Measurements from ENCODE around the gene BDH1. TPM values are rescaled to one million over a fixed set of nuclear protein-coding genes. Genes with fewer than 3 reads are reported as not detected.

BDH1 gene
- total and polyA plus RNA-seq, 2 of the 13 experiments (the other 11 are each of a cell fraction or from before 2014, with no cell fraction given): 21.2 to 71.9 TPM

- TF ChIP-seq NFYC (CRISPR knock-in tag; IDR thresholded peaks at IDR 0.05): no peak
- TF ChIP-seq ZNF501 (CRISPR knock-in tag; IDR thresholded peaks at IDR 0.05): no peak
- 0 out of 2 replicates have a peak, but pooled peaks have one; percentile 3 for TF ChIP-seq TGIF2 (CRISPR knock-in tag; IDR thresholded peaks at IDR 0.05)
- peak; percentile 83 for TF ChIP-seq ZNF503 (CRISPR knock-in tag; IDR thresholded peaks at IDR 0.05)
- 0 out of 2 replicates have a peak, but pooled peaks have one; percentile 11 for TF ChIP-seq MYPOP (CRISPR knock-in tag; IDR thresholded peaks at IDR 0.05)
- no peak for TF ChIP-seq MAF1 (CRISPR knock-in tag; IDR thresholded peaks at IDR 0.05; ENCODE audit: borderline replicate concordance)
- peak; percentile 47; the same call in 1 of the 2 replicates for TF ChIP-seq MLX (CRISPR knock-in tag; IDR thresholded peaks at IDR 0.05)
- TF ChIP-seq FOXK1 (CRISPR knock-in tag; IDR thresholded peaks at IDR 0.05; ENCODE audit: borderline replicate concordance, low read depth): peak; percentile 26; the same call in 1 of the 2 replicates
- no peak for TF ChIP-seq IKZF1 (IDR thresholded peaks at IDR 0.05)
- TF ChIP-seq TCF7L2 (IDR thresholded peaks at IDR 0.05; ENCODE audit: low read depth, low read length): peak; percentile 45; the same call in 1 of the 2 replicates
- peak; percentile 46 for TF ChIP-seq CBX1 (IDR thresholded peaks at IDR 0.05; ENCODE audit: low read depth)
- TF ChIP-seq ZNF34 (CRISPR knock-in tag; IDR thresholded peaks at IDR 0.05; ENCODE audit: borderline replicate concordance): 0 out of 2 replicates have a peak, but pooled peaks have one; percentile 44
- TF ChIP-seq MZF1 (CRISPR knock-in tag; IDR thresholded peaks at IDR 0.05; ENCODE audit: borderline replicate concordance): no peak
- peak; percentile 91 for TF ChIP-seq ISL2 (CRISPR knock-in tag; IDR thresholded peaks at IDR 0.05)
- TF ChIP-seq NR2F2 (IDR thresholded peaks at IDR 0.05; ENCODE audit: borderline replicate concordance, low read depth): peak; percentile 95
- no peak for TF ChIP-seq ZC3H4 (CRISPR knock-in tag; IDR thresholded peaks at IDR 0.05; ENCODE audit: borderline replicate concordance)
- TF ChIP-seq SKI (IDR thresholded peaks at IDR 0.05; ENCODE audit: partially characterized antibody): peak; percentile 71
- TF ChIP-seq PATZ1 (CRISPR knock-in tag; IDR thresholded peaks at IDR 0.05): peak; percentile 77
- peak; percentile 44; the same call in 1 of the 2 replicates for TF ChIP-seq ZZZ3 (CRISPR knock-in tag; IDR thresholded peaks at IDR 0.05; ENCODE audit: borderline replicate concordance)
- 0 out of 2 replicates have a peak, but pooled peaks have one; percentile 12 for TF ChIP-seq KDM6A (CRISPR knock-in tag; IDR thresholded peaks at IDR 0.05; ENCODE audit: low read depth)
- 0 out of 2 replicates have a peak, but pooled peaks have one; percentile 17 for TF ChIP-seq ARID3A (IDR thresholded peaks at IDR 0.05; ENCODE audit: low read depth, low read length)
- TF ChIP-seq RXRA (CRISPR knock-in tag; IDR thresholded peaks at IDR 0.05): peak; percentile 93; the same call in 1 of the 2 replicates
- TF ChIP-seq KDM1A (CRISPR knock-in tag; IDR thresholded peaks at IDR 0.05): peak; percentile 55; the same call in 1 of the 2 replicates
- TF ChIP-seq PCBP1 (IDR thresholded peaks at IDR 0.05; ENCODE audit: borderline replicate concordance, low read depth, low read length): no peak
- TF ChIP-seq HMGA1 (CRISPR knock-in tag; conservative IDR thresholded peaks at IDR 0.05): no peak
Measured at GRCh38 chr3:197465996-197466549, 89.7 kb downstream of the BDH1 start (continued).
